Activated CD8-positive, alpha-beta memory T cell treated with anti-CD3 and anti-CD28 coated beads, Interleukin-2, amount 50 U/mL, for 24 hours (primary cell): Measurements from ENCODE around the gene SYT7.

ENCODE experiments used
- DNase-seq: peaks from one replicate; pipeline ENCODE4 v3.0.0-alpha.2; 2020; ENCODE audit errors: extremely low read depth

Gene SYT7

DNA sequence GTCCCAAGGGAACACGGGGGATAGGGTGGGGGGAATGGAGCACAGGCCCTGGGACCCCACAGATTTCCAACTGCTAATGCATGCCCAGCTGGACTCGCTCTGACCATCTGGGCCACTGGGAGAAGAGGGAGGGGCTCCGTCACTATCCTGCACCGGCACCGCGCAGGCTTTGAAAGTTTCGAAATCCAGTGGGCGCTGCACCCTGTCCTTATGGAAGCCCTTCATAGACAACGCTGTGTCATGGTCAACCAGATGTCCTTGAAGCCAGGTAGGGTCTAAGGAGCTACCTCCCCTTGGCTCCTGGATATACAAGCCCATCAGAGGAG, 42.3 kb downstream of the SYT7 start:
- DNase-seq, result no peak

DNA sequence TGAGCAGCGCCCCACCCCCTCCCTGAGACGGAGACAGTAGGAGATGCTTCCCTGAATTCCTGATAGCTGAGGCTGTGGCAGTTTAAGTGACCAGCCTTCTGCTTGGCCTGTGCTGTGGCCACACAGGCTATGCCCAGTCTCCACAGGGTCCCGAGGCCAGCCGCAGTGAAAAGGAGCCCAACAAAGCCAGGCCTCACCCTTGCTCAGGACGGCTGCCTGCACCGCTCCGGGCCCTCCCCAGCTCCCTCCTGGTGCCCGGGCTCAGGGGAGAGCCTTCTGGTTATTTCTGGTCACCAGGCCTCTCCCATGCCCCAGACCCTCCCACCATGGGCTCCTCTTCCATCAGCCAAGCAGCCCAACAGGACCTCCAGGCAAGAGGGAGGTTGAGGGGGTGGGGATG, 43.5 kb downstream of the SYT7 start:
- DNase-seq, result no peak

DNA sequence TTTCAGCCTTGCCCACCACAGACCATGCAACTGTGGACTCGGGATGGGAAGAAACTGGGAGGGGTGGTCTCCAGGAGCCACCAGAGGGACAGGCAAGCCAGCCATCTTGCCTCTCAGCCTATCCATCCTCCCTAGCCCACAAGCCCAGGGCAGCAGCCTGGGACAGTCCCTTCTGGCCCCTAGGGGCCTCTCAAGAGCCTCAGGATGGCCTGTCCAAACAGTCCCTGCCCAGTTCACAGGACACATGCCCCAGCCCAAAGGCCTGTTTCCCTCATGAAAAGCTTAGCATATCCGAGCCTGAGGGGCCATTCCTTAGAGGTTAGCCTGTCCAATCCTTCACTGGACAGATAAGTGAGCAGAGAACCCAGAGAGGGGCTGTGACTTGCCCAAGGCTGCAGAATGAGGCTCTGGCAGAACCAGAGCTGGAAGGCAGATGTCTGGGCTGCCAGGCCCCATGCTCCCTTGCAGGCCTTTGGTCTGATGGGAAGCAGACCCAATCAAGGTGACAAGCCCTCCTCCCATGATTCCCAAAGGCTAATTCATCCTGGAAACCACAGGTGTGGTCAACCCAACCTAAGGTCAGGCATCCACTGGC, 44.1 kb downstream of the SYT7 start:
- no peak for DNase-seq

DNA sequence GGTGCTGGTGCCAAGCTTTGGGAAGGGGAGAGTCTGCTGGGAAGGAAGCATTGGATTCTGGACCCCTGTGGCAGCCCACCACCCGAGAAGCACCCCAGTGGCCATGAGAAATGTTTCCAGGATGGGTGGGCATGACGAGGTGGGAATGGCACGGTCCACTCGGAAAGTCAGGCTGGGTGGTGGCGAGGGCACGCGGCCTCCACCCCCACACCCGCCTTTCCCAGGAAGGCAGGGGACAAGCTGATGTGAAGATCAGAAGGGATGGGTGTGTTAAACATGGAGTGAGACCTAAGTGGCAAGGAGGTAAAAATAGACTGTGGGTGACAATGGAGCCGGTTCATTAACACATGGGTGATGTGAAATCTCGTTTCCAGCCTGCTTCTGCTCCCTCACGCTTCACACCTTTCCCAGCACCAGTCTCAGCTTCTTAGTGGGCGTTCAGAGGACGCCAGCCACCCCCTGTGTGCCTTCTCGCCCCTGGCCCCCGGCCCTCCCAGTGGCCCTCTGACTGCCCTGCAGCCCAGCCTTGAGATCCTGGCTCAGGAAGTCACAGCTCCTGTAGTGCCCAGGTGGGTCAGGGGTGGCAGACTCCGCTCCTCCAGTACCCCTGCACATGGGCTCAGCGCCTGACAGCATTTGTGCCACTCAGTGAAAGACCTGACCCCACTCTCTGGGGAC, 44.7 kb downstream of the SYT7 start:
- DNase-seq, result no peak

DNA sequence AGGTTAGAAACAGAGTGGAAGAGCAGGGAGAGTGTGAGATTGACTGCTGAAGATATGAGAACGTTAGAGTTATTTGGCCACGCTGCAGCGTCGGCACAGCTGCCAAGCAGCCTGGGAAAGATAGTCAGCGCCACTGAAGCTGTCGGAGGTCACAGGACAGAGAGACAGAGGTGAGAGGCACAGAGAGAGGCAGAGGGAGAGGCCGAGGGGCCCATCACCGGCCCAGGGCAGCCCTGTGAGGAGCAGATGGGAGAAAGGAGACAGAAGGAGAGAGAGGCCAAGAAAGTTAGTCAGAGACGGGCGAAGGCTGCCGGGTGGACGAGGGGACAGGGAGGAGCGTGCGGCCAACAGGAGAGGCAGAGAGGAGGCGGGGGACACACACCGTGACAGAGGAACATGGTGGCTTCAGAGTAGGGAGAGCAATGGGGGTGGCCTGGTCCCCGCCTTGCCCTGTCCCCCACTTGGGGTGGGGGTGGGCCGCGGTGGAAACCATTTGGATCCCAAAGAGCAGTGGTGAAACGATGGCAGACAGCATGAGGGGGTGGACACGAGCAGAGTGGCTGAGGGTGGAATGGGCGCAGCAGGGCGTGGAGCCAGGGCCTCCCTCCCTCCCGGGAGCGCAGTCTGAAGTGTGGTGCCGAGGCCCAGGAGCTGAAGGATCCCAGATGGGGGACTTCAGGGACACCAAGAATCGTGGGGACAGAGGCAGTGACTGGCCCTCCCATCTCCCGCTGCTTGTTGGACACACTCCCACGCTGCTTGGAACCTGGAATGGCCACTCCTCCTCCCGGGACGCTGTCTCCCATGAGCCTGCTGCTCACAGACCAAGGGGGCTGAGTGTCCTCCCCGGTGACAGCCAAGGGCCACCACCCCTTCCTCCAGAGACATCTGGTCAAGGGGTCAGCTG, 45.7 kb downstream of the SYT7 start:
- no peak for DNase-seq

DNA sequence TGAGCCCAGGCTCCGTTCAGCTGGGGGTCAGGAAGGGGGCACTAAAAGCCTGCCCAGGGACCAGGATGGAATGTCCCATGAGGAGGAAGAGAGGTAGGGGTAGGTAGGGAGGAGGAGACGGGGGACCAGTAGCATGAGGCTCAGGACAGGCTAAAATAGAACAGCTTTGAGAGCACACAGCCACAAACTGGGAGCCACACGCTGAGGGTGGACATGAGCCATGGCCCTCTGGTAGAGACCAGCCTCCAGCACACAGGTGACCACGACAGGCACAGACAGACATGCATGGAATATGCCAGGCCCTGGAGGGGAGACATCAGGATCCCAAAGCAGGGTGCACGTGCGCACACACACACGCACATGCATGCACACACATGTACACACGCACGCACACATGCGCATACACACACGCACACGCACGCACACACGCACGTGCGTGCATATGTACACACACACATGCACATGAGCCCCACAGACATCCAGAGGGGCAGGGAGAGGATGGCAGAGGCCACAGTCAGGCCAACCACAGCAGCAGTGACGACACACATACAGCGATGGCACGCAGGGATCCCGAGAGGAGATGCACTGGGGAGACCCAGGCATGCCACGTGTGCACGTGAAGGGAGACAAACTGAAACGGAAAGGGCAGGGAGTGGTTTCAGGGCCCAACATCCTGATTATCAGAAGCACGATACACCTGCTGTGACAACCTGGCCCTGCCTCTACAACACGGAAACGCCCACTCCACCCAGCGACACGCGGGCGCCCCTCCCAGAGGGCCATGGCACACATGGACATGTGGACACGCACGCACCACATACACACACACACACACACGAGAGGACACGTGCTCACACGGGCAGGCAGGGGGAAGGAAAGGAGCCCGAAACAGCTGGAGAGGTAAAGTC, 46.6 kb downstream of the SYT7 start:
- no peak for DNase-seq

DNA sequence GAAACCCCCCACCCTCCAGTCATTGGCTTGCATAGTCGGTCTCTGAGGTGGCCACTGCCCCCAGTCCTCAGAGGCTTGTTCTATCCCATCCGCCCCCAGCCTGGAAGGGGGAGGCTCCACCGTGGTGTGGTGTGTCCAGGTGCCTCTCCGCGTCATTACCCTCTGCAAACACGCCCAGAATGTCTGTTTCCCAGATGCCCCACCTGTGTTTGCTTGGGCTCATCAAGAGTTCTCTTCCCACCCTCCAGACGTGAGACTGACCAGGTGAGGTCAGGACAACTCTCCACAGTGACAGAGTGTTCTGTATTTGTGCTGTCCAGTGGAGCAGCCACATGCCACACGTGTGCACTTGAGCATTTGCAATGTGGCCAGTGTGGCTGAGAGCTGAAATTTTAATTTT, 47.5 kb downstream of the SYT7 start:
- no peak for DNase-seq

DNA sequence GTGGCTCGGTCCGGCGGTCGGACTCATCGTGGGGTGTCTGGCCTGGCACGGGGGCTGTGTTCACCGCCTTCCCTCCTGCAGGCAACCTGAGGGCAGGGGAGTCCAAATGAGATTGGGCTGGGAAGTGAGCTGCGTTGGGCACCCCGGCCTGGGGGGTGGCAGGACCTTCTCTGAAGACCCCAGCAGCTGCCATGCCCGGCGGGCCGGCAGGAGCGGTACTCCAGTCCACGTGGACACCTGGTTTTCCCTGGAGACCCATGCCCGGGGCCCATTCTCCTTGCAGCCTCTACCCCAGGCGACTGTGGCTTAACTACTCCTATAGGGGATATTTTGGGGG, 47.9 kb downstream of the SYT7 start:
- no peak for DNase-seq

DNA sequence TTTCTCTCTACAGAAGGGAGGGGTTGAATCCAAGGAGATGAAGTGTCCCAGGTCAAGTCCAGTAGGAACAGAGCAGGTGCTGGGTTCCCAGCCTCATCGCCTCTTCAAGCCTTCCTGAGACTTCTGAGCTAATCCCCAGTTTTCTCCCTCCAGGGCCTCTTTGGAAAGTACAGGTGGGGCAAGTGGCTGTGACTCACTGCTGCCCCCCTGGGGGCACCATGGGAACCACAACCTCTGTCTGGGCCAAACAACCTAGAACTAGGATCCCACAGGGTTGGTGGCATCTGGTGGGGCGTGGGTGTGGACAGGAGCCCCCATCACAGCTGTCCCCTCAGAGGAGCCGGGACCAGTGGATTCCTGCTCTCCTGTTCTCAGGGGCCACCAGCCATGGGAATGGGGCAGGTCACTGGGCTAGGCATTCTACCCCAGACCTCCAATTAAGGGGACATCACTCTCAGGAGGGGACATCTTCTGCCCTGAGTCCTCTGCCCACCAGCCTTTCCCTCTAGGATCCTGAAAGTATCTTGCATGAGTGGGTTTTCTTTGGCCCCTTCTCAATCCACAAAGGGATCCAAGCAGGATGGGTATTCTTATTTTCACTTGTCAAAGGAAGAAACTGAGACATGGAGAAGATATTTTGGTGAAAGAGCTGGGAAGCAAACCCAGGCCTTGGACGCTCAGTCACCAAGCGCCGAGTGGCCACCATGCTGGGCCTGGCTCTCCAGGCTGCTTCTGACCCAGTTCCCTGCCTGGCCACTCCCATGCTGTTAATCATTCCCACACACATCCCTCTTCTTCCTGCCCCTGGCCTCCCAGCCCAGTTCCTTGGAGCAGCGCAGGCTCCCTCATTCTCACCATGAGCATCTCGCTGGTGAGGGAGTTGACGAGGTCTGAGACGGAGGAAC, 48.5 kb downstream of the SYT7 start:
- no peak for DNase-seq

DNA sequence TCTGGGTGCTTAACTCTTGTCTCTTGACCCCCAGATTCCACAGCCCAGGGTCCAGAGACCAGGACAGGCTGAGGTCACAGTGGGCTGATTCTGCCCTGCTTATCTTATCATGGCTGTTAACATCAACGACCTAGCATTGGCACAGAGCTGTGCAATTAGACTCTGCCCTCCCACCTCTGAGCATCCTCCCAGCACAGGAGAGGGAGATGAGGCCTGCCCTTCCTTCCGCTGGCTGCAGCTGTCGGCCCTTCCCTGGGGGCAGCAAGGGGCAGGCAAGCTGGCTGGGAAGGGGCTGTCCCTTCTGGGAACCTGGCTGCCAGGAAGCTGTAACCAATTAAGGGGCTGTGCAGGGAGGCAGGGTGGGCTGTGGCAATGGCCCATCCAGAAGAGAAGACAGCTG, 49.8 kb downstream of the SYT7 start:
- no peak for DNase-seq

DNA sequence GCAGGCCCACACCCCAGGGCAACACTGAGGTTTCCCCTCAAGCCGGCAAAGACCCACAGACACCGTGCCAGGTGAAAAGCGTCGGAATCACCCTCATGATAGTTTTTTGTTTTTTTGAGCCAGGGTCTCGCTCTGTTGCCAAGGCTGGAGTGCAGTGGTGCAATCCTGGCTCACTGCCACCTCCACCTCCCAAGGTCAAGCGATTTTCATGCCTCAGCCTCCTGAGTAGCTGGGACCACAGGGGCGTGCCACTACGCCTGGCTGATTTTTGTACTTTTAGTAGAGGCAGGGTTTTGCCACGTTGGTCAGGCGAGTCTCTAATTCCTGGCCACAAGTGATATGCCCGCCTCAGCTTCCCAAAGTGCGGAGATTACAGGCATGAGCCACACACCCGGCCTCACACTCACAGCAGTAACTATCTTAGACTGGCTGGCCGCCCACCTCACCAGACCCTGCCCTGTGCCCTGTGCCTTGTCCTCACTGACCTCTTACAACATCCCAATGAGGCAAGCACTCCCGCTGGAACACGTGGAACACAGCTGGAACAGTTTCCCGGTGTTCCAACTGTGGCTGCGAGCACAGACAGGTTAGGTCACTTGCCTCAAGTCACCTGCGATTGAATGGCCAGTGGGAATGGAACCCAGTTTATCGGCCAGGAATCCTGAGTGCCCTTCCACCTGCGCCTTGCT, 51.2 kb downstream of the SYT7 start:
- no peak for DNase-seq

DNA sequence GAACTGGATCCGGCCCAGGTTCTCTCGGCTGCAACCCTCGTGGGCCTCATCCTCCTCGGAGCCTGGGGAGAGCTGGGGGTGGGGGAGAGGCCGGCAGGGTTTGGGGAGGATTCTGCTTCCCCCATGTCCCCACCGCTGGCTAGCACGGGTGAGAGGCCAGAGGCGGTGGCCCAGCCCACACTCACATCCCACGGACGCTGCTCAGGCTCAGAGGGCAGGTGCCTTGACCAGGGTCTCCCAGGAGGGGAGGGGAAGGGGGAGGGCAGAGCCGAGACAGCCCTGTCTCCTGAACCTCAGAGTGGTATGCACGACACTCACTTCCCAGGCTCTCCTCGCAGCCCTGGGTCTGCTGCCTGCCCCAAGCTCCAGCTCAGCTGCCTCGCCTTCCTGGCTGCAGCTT, 52.8 kb downstream of the SYT7 start:
- DNase-seq, result no peak

DNA sequence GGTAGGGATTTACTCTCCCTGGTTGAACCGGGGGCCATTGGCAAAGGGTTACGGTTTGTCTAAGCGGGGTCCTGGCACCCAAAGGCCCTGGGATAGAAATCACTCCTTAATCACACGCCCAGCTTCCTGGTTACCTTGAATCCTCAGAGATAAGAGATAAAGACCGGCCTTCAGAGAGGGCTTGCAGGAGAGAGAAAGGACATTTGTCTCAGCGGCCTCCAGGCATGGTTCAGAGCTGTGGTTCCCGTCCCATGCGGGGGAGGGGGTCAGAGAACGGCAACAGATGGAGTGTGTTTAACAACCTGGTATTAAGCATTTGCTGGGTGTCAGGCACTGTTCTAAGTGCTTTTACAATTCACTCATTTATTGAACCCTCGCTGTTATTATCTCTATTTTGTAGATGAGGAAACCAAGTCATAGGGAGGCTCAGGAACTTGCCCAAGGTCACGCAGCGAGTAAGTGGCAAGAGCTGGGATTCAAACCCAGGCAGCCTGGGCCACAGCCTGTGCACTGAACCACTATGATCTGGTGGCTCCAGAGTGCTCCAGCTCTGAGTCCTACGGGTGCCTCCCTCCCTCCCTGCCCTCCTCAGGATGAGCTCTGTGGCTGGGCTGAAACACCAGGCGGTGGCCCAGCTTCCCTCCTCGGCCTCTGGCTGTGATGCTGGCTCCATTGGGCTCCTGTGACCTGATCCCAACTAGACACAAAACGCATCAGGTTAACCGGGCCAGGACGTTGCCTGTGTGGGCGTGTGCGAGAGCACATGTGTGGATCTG, 53.7 kb downstream of the SYT7 start:
- DNase-seq, result no peak

DNA sequence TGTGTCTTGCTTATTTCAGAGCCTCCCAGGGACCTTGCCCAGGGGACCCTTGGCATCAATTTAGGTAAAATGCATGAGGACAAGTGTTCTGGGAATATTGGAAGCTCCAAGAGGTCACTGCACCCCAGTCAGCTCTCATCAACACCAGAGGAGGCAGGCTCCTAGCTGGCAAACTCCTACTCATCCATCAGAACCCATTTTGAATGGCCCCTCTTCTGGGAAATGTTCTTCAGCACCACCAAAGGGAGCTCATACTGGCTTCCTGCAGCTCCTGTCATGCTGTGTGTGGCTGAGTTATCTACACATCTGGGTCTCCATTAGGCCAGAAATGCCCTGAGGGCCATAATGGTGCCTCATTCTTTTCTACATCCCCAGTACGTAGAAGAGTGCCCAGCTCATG, 54.6 kb downstream of the SYT7 start:
- DNase-seq, result no peak

DNA sequence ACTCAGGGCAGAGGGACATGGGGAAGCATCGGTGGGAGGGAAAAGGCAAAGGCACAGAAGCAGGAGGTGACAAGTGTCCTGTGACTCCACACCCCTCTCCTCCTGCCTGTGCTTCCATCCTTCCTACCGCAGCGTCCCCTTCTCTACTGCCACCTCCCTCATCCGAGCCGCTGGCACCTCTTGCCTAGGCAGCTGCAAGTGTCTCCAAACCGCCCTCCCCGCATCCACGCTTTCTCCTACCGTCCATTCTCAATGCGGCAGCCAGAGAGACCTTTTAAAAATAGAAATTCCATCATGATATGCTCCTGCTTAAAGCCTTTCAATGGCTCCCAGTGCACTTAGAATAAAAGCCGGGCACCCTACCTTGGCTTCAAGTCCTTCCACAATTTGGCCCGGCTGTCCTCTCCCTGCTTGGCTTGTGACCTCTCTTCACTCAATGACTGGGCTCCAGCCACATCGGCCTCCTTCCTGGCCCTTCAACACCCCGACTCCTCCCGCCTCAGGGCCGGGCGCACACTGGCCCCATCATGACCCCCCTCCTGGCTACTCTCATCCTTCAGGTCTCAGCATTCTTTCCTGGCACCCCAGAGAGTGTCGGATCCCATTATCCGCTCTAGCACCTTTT, 55.8 kb downstream of the SYT7 start:
- no peak for DNase-seq

DNA sequence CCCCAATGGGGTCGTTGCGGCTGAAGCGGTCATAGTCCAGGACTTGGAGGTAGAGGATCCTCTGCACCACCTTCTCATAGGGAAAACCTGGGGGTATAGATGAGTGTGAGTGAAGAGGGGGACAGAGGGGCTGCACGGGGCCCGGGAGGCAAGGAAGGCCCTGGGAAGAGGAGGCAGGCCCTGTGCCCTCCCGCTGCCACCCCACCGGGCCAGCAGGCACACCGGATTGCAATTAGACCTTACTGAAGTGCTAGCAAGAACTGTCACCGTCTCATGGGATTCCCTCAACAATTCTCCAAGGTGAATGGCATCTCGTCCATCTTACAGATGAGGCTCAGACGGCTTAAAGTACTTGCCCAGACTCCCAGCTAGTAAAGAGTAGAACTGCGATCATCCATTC, 56.4 kb downstream of the SYT7 start:
- no peak for DNase-seq

DNA sequence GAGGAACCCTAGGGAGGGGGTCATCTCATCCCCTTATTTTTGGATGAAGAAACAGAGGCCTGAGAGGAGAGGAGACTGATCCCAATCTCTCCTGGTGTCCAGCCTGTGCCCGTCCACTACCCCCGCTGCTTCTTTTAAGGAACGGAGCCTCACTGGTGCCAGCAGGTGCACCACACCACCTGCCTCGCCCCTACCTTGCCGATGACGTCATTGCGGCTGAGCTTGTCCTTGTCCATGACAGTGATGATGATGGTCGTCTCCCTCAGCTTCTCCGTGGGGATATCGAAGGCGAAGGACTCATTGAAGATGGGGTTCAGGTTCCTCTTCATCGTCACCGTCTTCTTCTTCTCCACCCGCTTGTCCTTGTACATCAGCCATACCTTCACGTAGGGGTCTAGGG, 58.0 kb downstream of the SYT7 start:
- DNase-seq, result no peak

DNA sequence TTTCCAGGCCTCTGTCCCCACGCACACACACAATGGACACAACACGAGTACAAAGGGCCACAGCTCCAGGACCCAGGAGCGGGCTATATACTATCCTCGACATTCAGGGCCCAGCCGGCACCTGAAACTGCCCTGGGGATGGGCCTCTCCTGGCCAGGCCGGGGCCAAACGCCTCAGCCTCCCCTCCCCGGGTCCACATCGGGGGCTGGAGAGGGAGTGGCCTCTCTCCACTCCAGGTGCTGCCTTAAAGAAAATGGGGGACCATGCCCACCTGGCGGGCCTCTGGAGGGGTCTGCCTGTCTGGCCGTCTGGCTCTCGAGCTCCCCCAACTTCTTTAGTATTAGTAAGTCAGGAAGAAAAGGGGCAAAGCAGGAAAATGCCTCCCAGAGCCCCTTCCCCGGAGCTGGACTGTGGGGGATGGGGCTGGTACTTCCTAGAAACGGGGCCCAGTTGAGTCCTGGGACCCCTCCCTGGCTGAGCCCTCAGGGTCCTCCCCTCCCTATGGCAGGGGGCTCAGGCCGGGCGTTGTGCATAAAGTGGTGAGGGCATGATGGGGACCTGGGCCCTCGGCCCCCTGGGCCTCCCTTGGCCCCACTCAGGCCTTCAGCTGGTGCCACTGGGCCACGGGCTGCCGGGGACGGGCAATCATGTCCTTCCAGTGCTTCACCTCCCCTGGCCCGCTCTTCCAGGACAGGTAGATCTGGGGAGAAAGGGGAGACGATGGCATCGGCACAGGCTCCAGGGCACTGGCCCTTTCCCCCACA, 62.7 kb downstream of the SYT7 start:
- no peak for DNase-seq
